GM12891 (cell line): ENCODE data around the gene FLT1.

Source experiments
- POLR2A ChIP-seq: IDR thresholded peaks from 2 replicates; pipeline ENCODE4 v1.6.1; 2011; ENCODE audit warnings: low read depth, low read length, control low read depth
- POLR2AphosphoS5 ChIP-seq: IDR thresholded peaks from 2 replicates; pipeline ENCODE4 v1.6.1; 2011; ENCODE audit warnings: low read depth, low read length, control low read depth
- SPI1 ChIP-seq: IDR thresholded peaks from 2 replicates; pipeline ENCODE4 v1.6.1; 2011; ENCODE audit warnings: low read depth, low read length, control low read depth
- TAF1 ChIP-seq: IDR thresholded peaks from 2 replicates; pipeline ENCODE4 v1.6.1; 2011; ENCODE audit warnings: low read depth, low read length, control low read depth

GRCh38 chr13:28267497-28267896 lies 227.4 kb downstream of the FLT1 start:
- no peak for TF ChIP-seq SPI1
- no peak for TF ChIP-seq POLR2A
- TF ChIP-seq POLR2AphosphoS5, result no peak
- no peak for TF ChIP-seq TAF1
